Heart left ventricle (tissue), 16 donors: Measurements from ENCODE around the gene ZNF844. TPM values are rescaled to one million over a fixed set of nuclear protein-coding genes. Genes with fewer than 3 reads are reported as not detected.

ENCODE experiments used
- ATAC-seq, 4 donors: fragments of 200-7000 bp; cut with Tn5 transposase; one replicate each; pipeline ENCODE4 v1.9.1; 2020 to 2022; ENCODE audit warnings: moderate library complexity in 4 of 4, mild to moderate bottlenecking in 3 of 4, moderate number of reproducible peaks in 1 of 4
- DNase-seq, 5 donors: peaks; one replicate each; pipeline ENCODE4 v3.0.0-alpha.2; 2020
- H3K27ac ChIP-seq, 12 donors: fragments of 200-600 bp; sonication (generic) in 4 of 12; one replicate each; pipeline versions ENCODE4 v1.5.0 to v1.8.0; 2016 to 2022; ENCODE audit warnings: mild to moderate bottlenecking in 2 of 12
- H3K27me3 ChIP-seq, 9 donors: fragments of 200-600 bp; sonication (generic) in 2 of 9; one replicate each; pipeline versions ENCODE4 v1.5.1 to v1.8.0; 2016 to 2022; ENCODE audit warnings: mild to moderate bottlenecking in 3 of 9
- H3K36me3 ChIP-seq, 9 donors: fragments of 200-600 bp; sonication (generic) in 2 of 9; one replicate each; pipeline versions ENCODE4 v1.5.0 to v1.8.0; 2018 to 2022; ENCODE audit warnings: mild to moderate bottlenecking in 2 of 9
- H3K4me1 ChIP-seq, 12 donors: fragments of 200-600 bp; sonication (generic) in 4 of 12; one replicate each; pipeline versions ENCODE4 v1.5.0 to v1.8.0; 2016 to 2022; ENCODE audit warnings: mild to moderate bottlenecking in 3 of 12
- H3K4me3 ChIP-seq, 12 donors: fragments of 200-600 bp; sonication (generic) in 4 of 12; one replicate each; pipeline versions ENCODE4 v1.5.0 to v1.8.0; 2017 to 2022; ENCODE audit warnings: mild to moderate bottlenecking in 9 of 12, moderate library complexity in 4 of 12
- H3K9me3 ChIP-seq, 12 donors: fragments of 200-600 bp; sonication (generic) in 4 of 12; one replicate each; pipeline versions ENCODE4 v1.5.0 to v1.8.0; 2016 to 2022; ENCODE audit warnings: mild to moderate bottlenecking in 1 of 12
- POLR2A ChIP-seq, 2 donors: fragments of 450-650 bp; IDR thresholded peaks; one replicate each; pipeline ENCODE4 v1.6.1; 2017; ENCODE audit warnings: antibody characterized with exemption in 2 of 2, mild to moderate bottlenecking in 2 of 2, moderate library complexity in 2 of 2
- WGBS, 4 donors: extraction: QIAGEN DNeasy Blood & Tissue Kit in 2 of 4; methylation state at CpG; one replicate each; pipeline versions ENCODE4 v1.1.5 to v1.1.7; 2013 to 2018; 5-methylcytosine and 5-hydroxymethylcytosine counted together
- intact Hi-C, 10 donors: fragments of 100-400 bp; cut with DNase I; formaldehyde crosslinking; loops; one replicate each; pipeline versions ENCODE4 v1.11.1 to v1.14.2; 2022
- polyA plus RNA-seq, 2 donors: library from polyadenylated mRNA; stranded (reverse); fragments of 200-250 nt; gene quantifications; one replicate each; pipeline ENCODE4 v1.2.3, GENCODE V29; 2013
- total RNA-seq, 9 donors: library from RNA; depleted of rRNA in 2 of 9; stranded (reverse); fragments of >200 nt in 2 of 9; fragmentation: NEBNext Ultra II Directional in 3 of 9; extraction: Animal tissue kit (Norgen Biotek cat#: 25700) in 3 of 9; gene quantifications; one replicate each; pipeline versions ENCODE4 v1.1.0 to v1.2.4, GENCODE V29; 2016 to 2023
- TF ChIP-seq, protein P1 (sequence below), 12 donors: fragments of 200-600 bp; sonication (generic) in 4 of 12; IDR thresholded peaks; one replicate each; pipeline versions ENCODE4 v1.5.0 to v1.8.0; 2018 to 2022; ENCODE audit warnings: antibody characterized with exemption in 12 of 12, mild to moderate bottlenecking in 5 of 12
- donor health status: ischemic (EF 13 %, LVEDD 7.1; RV severe dilation, severe dysfunction).
- donor health status: healthy with polysubstance abuse.
- donor health status: DM: no; HTN: yes; CAD: no.
- donor health status: DM: no; HTN: no; CAD: no.
- donor health status: ischemic (EF 25% LVEDD 6.9; RV normal size, moderate dysfunction).
- donor health status: ischemic (EF 25% LVEDD 5.7; RV mildly dilated, moderate dysfunction).
- donor health status: healthy.
- donor health status: DM: yes; HTN: yes; CAD: no.
- donor health status: ischemic (EF 35%, LVEDD 5.7; RV mildly dilated, moderate dysfunction).
- donor health status: nonischemic (EF 11% LVEDD 7.7; RV severe dilation, severe dysfunction).
- donor health status: DM: yes; HTN: yes; CAD: no.
- donor health status: PGD.
- donor health status: ischemic (EF 29% LVEDD 5.4; RV normal size, mild dysfunction).
- donor health status: nonischemic (EF 23%, LVEDD 6.1; RV moderate dilation, normal function).

The ZNF844 gene
- total and polyA plus RNA-seq, 11 donors = 3.6 to 24.3 (median 12.2) TPM

DNA sequence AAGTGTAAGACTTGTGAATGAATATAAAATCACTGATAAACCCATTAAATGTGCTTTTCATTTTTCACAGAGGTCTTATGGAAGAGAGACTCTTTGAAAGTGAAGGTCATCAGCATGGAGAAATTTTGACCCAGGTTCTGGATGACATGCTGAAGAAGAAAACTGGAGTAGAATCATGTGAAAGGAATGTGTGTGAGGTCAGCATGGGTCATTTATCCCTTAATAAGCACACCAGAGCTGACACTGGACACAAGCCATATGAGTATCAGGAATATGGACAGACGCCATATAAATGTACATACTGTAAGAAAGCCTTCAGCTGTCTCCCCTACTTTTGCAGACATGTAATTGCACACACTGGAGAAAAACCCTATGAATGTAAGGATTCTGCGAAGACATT is 46.6 kb downstream of the ZNF844 start:
- H3K4me3 ChIP-seq = no peak overlapping the region
- H3K36me3 ChIP-seq = peaks cover 0 to 34% (median 20%) of the 10 kb centered on the region in 9 donors
- H3K9me3 ChIP-seq = peaks cover 0 to 40% (median 3%) of the 10 kb centered on the region in 12 donors
- no peak overlapping the region for H3K27ac ChIP-seq
- ATAC-seq (no peak), DNase-seq (no peak)
- WGBS, 4 donors = 35 to 45% (median 40%) methylated on average over 2 of the region's 2 CpGs
- intact Hi-C loops = no loop called here
- no peaks in the 10 kb centered on the region for H3K27me3 ChIP-seq
- H3K4me1 ChIP-seq = no peaks in the 10 kb centered on the region
- TF ChIP-seq, protein P1, sequence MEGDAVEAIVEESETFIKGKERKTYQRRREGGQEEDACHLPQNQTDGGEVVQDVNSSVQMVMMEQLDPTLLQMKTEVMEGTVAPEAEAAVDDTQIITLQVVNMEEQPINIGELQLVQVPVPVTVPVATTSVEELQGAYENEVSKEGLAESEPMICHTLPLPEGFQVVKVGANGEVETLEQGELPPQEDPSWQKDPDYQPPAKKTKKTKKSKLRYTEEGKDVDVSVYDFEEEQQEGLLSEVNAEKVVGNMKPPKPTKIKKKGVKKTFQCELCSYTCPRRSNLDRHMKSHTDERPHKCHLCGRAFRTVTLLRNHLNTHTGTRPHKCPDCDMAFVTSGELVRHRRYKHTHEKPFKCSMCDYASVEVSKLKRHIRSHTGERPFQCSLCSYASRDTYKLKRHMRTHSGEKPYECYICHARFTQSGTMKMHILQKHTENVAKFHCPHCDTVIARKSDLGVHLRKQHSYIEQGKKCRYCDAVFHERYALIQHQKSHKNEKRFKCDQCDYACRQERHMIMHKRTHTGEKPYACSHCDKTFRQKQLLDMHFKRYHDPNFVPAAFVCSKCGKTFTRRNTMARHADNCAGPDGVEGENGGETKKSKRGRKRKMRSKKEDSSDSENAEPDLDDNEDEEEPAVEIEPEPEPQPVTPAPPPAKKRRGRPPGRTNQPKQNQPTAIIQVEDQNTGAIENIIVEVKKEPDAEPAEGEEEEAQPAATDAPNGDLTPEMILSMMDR (IDR thresholded peaks at IDR 0.05) = no peak
- no peak for TF ChIP-seq POLR2A (IDR thresholded peaks at IDR 0.05)

DNA sequence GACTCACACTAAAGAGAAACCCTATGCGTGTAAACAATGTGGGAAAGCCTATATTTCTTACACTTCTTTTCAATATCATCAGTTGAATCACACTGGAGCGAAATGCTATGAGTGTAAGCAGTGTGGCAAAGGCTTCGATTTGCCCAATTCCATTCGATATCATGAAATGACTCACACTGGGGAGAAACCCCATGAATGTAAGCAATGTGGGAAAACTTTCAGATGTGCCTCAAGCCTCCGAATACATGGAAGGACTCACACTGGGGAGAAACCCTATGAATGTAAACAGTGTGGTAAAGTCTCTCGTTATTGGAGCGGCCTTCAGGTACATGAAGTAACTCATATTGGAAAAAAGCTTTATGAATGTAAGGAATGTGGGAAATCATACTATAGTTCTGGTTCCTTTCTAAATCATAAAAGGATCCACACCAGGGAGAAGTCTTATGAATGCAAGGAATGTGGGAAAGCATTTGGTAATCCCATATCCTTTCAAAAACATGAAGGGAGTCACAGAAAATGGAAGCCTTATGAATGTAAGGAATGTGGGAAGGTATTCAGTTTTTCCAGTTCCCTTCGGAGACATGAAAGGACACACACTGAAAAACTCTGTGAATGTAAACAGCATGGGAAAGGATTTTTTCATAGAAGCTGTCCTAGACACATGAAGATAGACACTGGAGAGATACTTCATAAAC is 47.6 kb downstream of the ZNF844 start:
- H3K4me1 ChIP-seq = no peaks in the 10 kb centered on the region
- no peak overlapping the region for H3K27ac ChIP-seq
- intact Hi-C loops = no loop called here
- no peak overlapping the region for H3K4me3 ChIP-seq
- H3K9me3 ChIP-seq = peaks cover 0 to 40% (median 3%) of the 10 kb centered on the region in 12 donors
- TF ChIP-seq, protein P1 (IDR thresholded peaks at IDR 0.05) = no peak
- WGBS, 4 donors = 91 to 94% (median 93%) methylated on average over 8 of the region's 8 CpGs
- DNase-seq (no peak), ATAC-seq (no peak)
- H3K27me3 ChIP-seq = no peaks in the 10 kb centered on the region
- peaks cover 0 to 31% (median 20%) of the 10 kb centered on the region in 9 donors for H3K36me3 ChIP-seq

DNA sequence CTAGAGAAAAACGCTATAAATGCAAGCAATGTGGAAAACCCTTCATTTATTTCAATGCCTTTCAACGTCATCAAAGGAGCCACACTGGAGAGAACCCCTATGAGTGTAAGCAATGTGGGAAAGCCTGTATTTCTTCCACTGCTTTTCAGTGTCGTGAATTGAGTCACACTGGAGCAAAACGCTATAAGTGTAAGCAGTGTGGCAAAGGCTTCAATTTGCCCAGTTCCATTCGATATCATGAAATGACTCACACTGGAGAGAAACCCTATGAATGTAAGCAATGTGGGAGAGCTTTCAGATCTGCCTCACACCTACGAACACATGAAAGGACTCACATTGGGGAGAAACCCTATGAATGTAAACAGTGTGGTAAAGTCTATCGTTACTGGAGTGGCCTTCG is 48.2 kb downstream of the ZNF844 start:
- TF ChIP-seq POLR2A (IDR thresholded peaks at IDR 0.05) = no peak
- TF ChIP-seq, protein P1 (IDR thresholded peaks at IDR 0.05) = no peak
- ATAC-seq (no peak), DNase-seq (no peak)
- peaks cover 0 to 40% (median 3%) of the 10 kb centered on the region in 12 donors for H3K9me3 ChIP-seq
- H3K4me1 ChIP-seq = no peaks in the 10 kb centered on the region
- H3K27me3 ChIP-seq = no peaks in the 10 kb centered on the region
- H3K4me3 ChIP-seq = no peak overlapping the region
- intact Hi-C loops = no loop called here
- 94 to 97% (median 96%) methylated on average over 8 of the region's 8 CpGs for WGBS, 4 donors
- no peak overlapping the region for H3K27ac ChIP-seq
- peaks cover 0 to 31% (median 20%) of the 10 kb centered on the region in 9 donors for H3K36me3 ChIP-seq

DNA sequence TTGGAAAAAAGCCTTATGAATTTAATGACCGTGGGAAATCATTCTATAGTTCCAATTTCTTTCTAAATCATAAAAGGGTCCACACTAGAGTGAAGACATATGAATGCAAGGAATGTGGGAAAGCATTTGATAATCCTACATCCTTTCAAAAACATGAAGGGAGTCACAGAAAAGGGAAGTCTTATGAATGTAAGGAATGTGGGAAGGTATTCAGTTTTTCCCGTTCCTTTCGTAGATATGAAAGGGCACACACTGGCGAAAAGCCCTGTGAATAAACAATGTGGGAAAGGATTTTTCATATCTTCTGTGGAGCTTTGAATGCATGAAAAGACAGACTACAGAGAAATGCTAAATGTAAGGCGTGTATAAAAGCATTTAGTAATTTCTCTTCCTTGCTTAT is 48.6 kb downstream of the ZNF844 start:
- no peak overlapping the region for H3K27ac ChIP-seq
- no peak for ATAC-seq
- no peaks in the 10 kb centered on the region for H3K27me3 ChIP-seq
- H3K36me3 ChIP-seq = peaks cover 0 to 31% (median 20%) of the 10 kb centered on the region in 9 donors
- 88 to 91% (median 91%) methylated on average over 5 of the region's 5 CpGs for WGBS, 4 donors
- TF ChIP-seq, protein P1 (IDR thresholded peaks at IDR 0.05) = no peak
- no peak for TF ChIP-seq POLR2A (IDR thresholded peaks at IDR 0.05)
- H3K9me3 ChIP-seq = peaks cover 0 to 40% (median 3%) of the 10 kb centered on the region in 12 donors
- H3K4me1 ChIP-seq = no peaks in the 10 kb centered on the region
- DNase-seq = no peak
- no peak overlapping the region for H3K4me3 ChIP-seq
- intact Hi-C loops = no loop called here
